Measurements from ENCODE around the gene JAG2. TPM values are rescaled to one million over a fixed set of nuclear protein-coding genes. Genes with fewer than 3 reads are reported as not detected.
A peak's percentile ranks its signal among the peaks of the same experiment; 100 is the strongest.

JAG2 gene
- total RNA-seq, 1 donor from 2014 or later, result 37.5 TPM

DNA sequence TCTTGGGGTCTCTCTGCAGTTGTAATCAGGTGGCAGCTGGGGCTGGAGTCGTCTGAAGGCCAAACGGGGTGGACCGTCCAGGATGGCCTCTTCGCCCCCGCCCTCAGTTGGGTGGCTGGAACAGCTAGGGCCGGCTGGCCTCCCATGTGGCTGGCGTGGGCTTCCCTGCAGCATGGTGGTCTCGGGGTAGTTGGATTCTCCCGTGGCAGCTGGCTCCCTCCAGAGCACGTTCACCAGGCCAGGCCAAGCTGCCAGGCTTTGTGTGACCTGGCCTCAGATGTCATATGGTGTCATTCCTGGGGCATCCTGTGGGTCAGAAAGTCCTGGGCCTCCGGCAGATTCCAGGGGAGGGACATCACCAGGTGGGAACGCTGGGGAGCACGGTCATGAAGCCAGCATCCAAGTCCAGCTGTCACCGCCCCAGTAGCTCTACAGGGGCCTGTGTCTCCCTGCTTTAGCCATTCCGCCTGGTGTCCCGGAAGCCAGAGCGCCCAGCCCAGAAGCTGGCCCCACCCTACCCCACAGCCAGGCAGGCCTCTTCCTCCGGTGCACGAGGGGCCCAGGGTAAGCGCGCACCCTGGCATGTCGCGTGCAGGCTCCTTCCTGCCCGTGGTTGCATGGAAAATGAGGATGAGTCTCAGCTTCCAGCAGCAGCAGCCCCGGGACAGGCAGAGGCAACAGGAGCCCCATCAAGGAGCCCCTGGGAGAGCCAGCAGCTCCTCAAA, 13.9 kb upstream of the JAG2 start:
- DNase-seq (ENCODE audit: low read depth in 2 of 2), result no peak

DNA sequence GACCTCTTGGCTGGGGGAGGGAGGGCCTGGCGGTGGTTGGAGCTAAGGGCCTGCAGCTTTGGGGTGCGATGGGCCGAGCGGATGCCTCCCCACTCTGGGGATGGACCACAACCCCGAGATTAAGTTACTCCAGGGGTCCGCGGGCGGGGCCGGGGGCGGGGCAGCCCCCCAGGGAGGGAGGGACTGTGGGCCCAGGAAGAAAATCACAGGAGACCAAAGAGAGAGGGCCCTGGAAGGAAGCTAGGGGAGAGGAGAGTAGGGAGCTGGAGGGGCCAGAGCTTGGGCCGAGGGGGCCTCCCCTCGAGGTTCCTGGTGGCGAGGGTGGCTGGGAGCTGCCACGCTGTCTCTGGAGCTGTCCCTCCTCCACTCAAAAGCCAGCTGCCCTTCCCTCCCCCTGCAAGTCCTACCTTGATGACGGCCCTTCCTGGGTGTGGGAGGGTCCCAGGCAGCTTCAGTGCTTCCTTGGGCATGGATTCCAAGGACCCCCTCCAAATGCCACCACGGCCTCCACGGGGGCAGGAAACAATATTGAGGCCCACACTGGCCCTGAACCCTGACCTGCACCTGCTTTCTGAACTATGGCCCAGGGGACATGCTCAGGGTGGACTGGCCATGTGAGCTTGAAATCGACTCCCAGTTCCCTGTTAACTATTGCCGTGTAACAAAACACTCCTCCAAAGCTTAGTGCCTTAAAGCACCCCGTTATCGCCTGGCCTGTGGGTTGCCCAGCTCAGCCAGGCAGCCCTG, 13.1 kb upstream of the JAG2 start:
- no peak for DNase-seq (ENCODE audit: low read depth in 2 of 2)

DNA sequence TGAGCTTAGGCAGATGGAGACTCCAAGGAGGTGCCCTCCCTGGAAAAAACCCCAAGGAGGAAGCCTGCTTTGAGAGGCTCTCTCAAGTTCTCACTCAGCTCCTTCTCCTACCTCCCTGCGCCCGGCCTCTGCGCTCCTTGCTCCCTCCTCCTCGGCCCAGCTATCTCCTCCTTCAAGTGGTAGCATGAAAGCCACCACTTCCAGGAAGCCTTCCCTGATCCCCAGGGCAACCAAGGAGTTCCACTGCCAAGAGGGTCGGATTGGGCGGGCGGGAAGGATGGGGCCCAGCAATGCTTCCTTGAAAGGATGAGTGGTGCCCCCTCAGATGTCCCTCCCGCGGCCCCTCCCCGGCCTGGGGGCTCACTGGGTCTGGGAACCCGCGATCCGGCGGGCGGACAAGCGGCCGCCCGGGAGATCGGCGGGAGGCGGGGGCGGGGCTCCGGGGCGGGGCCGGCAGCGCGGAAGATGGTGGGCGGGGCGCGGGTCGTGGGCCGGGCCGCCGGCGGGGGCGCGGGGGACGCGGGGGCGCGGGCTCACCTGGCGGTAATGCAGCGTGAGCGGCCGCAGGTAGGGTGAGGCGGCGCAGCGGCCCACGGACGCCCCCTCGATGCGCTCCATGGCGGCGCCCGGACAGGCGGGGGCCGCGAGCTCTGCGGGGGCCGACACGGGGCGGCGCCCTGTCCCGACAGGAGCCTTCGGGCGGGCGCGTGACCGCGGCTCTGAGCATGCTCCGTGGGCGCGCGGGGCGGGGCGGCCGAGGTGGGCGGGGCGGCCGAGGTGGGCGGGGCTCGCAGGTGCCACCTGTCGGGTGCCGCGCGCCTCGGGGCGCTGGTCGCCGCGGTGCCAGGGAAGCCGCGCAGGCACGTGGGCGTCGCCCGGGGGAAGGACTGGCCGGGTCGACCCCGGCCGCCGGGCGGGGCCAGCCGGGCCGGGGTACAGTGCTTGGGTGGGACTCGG, 12.3 kb upstream of the JAG2 start, which contains the start of gene NUDT14:
TSS of gene NUDT14 (minus strand) at position 721 of the 957 bp plus-strand sequence. CDS start at position 618, 103 bp downstream.
- peak in 1 of 2 donors; percentile 66 for DNase-seq (ENCODE audit: low read depth in 2 of 2)

DNA sequence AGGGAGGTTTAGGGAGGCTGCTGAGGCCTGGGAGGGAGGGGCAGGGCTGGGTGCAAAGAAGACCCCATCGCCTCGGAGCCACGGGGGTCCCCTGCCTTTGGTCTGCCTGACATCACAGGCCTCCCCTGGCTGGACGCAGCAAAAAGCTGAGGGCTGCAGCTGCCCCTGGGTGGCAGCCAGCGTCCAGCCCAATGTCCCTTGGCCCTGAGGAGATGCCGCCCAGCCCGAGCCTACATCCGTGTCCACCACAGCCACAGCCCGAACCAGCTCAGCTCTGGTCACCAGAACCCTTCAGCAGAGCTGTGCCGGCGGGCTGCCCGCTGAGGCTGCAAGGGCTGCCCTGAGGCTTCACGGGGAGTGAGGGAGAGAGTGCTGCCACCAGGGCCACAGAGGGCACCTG, 10.6 kb upstream of the JAG2 start:
- DNase-seq (ENCODE audit: low read depth in 2 of 2), result no peak

DNA sequence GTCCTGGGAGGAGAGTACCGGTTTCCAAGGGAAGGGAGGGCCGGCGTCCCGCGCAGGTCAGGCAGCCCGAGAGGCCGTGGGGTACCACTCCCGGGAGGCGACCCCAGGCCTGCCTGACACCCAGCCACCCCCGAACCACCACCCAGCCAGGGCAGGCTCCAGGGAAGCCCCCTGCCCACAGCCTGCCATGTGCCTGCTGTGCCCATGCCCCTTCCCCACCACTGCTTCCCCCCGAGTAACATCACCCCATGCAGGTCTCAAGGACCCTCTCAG, 10.2 kb upstream of the JAG2 start:
- DNase-seq (ENCODE audit: low read depth in 2 of 2), result no peak

DNA sequence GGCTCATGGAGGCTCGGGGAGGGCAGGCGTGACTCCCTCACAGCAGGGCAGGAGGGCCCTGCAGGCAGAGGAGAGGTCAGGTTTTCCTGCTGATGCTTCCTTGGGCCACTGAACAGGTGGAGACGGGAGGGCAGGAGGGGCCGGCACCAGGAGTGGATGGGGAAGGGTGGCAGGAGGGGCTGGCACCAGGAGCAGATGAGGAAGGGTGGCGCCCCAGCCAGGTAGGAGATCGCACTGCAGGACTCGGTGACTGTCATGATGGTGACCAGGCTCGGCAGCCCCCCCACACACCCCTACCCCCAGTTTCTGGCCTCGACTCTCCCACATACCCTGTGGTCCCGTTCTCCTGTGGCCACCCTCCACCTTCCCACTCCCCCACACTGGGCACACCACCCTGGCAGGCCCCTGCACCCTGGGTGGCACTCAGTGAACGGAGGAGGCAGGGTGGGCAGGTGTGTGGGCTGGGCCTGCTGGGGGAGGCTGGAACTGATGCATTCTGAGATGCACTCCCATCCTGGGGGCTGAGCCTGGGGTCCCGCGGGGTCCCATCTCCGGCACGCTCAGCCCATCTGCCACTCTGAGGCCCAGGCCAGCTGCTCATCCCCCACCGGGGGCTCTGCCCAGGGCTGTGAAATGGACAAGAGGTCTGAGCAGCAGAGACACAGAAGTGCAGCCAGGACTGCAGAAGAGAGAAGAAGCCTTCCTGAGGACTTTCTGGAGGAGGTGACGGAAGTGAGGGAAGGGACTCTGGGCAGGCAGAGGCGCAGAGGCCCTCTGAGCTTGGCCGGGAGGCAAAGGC, 9.7 kb upstream of the JAG2 start:
- no peak for DNase-seq (ENCODE audit: low read depth in 2 of 2)

DNA sequence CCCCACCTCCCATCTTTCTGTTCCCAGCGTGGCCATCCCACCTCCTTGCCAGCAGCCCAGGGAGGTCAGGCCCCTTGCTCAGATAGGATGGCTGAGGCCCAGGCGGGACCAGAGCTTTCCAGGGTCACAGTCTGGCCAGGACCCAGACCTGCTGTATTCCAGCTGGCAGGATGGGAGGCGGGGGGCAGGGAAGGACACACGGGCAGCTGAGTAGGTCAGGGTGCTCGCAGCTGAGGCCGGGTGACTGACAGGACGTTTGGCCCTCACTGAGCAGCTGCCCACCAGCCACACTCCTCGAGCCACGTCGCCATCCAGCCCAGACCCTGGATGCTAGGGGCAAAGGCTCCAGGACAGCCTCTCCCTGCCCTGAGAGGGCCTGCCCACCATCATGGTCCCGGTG, 8.5 kb upstream of the JAG2 start:
- no peak for DNase-seq (ENCODE audit: low read depth in 2 of 2)

DNA sequence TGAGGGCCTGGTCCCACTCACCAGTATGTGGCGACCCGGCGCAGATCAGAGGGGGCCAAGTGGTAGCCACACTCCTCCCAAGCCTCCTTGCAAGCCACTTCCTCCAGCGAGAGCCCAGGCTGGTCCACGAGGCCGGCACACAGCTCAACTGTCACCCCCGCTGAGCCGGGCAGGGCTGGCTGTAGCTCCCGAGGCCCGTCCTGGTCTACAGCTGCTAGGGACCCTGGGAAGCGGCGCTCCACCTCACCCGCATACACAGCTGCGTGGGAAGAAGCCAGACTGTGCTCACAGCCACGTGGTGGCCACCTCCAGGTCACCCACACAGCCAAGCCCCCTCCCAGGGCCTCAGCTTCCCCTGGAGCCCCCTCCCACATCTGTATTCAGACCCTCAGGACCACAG, 7.9 kb upstream of the JAG2 start:
- no peak for DNase-seq (ENCODE audit: low read depth in 2 of 2)

DNA sequence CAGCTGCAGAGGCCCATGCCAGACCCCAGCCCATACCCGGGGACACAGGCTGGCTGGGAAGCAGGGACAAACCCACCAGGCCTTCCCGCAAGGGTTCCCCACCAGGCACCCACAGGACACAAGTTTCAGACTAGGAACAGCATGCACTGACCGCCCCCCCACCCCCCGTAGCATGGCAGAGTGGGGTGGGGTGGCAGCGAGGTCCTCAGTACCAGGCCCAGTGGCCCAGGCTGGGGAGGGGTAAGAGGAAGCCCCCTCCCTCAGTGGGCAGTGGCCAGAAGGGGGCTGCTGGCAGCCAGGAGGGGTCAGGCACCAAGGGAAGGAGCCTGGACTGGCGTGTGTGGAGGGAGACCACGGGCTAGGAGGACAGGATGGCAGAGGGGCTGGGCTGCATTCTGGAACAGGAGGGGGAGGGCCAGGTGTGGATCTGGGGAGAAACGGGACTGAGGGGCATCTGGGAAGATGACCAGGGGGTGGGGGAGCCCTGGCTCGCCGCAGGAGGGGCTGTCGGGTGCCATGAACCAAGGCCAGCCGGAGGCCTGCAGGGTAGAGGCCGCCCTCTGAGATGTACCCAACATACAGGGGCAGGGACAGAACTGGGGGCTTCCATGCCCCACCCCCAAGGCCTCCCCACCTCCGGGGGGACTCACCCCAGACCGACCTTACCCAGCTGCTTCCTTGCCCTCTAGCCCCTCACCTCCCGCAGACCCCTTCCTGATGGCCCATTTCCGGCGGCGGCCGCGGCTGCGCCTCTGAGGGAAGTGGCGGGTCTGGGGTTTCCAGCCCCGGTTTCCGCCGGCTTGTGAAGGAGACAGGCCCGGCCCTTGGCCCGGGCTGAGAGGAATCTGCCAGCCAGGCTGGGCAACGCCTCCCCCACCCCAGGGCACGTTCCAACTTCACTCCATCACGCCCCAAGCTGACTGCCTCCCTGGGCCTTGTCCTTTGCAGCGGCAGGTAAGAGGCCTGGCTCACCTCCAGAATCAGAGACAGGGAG, 5.6 kb upstream of the JAG2 start:
- peak in 1 of 2 donors; percentile 63 for DNase-seq (ENCODE audit: low read depth in 2 of 2)

DNA sequence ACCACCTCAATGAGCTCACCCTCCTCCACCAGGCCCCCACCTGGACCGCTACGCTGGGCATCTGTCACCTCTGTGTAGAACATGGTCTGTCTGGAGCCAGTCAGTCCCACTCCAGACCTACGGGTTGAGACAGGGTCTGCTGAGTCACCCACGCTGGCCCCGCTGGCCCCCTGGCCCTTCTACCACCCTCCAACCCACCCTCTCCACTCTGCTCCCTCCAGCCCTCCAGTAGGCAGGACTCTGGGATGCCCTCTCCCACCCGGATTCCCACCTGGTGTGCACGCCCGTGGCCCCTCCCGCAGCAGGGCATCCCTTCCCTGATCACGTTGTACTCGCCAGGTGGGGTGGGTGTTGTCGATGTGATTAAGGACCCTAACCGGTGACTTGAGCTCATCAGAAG, 4.6 kb upstream of the JAG2 start:
- no peak for DNase-seq (ENCODE audit: low read depth in 2 of 2)

DNA sequence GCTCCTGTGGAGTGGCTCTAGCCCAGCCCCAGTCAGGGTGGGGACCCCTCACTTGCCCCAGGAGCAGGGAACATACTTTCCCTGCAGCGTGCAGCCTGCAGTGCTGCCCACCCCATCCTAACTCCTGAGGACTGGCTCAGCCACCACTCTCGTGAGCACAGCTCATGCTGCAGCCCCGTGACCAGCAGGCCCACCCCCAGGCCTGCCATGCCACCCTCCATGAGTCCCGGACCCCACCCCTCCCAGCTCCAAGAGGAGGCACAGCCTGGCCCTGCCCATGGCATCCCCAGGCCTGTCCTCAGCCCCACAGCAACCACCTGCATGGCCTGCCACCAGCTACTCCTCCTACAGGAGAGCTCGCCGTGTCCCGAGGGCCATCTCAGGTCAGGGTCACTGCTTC, 3.9 kb upstream of the JAG2 start:
- no peak for DNase-seq (ENCODE audit: low read depth in 2 of 2)

DNA sequence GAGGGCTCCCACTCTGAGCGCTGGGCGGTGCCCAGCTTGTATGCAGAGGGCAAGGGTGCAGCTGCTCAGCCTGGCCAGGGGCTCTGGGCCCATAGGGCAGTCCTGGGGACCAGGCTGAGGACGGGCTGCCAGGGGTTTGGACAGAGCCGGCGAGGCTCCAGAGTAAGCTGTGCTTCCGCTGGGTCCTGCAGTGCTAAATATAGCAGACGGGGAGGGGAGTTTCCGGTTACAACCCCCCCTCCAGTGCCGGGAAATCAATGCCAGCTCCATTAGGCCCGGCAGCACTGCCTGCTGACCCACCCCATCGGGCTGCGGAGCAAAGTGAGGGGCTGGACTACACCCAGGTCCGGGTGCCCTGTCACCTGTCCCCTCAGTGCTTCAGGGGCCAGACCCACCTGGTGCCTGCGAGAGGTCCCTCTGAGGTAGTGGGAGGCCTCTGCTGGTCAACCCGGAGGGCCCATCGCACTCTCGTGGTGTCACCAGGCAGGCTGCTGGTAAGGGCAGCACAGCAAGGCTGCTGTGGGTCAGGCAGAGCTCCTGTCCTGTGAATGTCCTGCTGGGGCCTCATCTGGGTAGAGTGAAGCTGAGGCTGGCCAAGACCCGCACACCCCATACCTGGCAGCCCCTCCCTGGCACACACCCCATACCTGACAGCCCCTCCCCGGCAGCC, 2.6 kb upstream of the JAG2 start:
- DNase-seq (ENCODE audit: low read depth in 2 of 2), result peak in 1 of 2 donors; percentile 38

DNA sequence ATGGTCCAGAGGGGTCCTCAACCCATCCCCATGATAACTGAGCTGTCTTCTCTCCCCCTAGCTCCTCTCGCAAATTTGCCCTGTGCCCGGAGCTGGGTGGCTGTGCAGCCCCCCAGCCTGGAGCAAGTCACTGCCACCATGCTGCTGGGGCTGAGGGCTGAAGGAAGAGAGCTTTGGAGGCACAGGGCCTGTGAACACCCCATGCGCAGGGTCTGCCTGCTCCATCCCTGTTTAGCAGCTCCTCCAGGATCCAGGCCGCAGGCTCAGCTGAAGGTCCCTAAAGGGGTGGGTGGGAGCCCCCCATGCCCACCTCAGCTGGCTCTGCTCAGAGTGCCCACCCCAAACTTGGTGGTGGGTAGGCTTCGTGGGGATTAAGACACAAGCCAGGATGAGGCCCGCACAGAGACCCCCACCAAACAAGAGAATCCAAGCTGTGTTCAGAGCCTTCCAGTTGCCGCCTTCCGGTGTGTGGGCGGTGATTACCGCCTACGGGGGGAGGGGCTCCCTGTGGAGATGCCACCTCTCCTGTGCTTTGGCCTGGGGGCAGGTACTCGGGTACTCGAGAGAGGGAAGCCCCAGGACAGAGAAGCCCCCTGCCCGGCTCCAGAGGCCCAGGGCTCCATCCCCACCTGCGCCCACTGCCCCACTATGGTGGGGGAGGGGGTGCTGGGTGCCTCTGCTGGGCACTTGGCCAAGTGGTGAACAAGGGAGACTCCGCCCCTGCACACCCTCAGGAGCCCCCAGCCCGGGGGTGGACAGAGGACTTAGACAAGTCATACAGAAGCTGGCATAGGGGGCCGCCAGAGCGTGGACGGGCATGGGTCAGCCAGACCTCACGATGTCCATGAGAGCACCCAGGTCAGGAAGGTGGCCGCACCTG, 1.4 kb upstream of the JAG2 start:
- no peak for DNase-seq (ENCODE audit: low read depth in 2 of 2)

DNA sequence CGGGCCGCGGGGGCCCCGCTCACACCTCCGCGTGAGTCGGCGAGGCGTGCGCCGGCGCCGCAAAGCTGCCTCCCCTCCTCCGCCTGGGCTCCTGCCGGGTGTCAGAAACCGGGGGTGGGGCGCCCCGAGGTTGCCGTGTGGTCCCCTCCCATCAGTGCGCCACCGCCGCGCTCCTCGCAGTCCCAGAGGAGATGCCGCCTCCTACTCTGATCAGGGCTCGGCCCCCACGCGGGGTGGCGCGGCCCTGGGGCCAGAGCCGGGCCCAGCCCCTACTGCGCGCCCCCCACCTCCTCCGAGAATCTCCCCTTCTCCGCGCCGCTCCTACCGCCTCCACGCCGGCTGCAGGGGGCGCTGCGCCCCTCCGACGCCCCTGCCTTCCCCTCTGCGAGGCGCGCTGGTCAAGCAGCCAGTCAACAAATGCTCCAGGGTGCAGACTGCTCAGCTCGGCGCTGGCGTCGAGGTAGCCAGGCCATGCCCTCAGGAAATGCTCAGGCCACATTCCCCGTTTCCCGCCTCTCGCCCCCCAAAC, 467 bp upstream of the JAG2 start:
- peak; percentile 15 to 79 for DNase-seq (ENCODE audit: low read depth in 2 of 2)

DNA sequence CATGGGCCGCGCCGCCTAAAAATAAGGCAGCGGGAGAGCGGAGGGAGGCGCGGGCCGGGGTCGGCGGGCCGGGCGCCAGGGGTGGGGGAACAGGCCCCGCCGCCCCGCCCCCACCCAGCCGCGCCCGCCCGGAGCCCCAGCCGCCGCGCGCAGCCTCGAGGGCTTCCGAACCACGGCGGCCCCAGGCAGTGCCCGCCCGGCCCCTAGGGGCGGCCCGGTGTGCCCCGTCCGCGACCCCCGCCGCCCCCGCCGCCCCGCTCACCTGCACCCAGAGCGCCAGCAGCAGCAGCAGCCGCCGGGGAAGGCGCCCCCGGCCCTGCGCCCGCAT, 519 bp downstream of the JAG2 start:
- DNase-seq (ENCODE audit: low read depth in 2 of 2), result no peak

DNA sequence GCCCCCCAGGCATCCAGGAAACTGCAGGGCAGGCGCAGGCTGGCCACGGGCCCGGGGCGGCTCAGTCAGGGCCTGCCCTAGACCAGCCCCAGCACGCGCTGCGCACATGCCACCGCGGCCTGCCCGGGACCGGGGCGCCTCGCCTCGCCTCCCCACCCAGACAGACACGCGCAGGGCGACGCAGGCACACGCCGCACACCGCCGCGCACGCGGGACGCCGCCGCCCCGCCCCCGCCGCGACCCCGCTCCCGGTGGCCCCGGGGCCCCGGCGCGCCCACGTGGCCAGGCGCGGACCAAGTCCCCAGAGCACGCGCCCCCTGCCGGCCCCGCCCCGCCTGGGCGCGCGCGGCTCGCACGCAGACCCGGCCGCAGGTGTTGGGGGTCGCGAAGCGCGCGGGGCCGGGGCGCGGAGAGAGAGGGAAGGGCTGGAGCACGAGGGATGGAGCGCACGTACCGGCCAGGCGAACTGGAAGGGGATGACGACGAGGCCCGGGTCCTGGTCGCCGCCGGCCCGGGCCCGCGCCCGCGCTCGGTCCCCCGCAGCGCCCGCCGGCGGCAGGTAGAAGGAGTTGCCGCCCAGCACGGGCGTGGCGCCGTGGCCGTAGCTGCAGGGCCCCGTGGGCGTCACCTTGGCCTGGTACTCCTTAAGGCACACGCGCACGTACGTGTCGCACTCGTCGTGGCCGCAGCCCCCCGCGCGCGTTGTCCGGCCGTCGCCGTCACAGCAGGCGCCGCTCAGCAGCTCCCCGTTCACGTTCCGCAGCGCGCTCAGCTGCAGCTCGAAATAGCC, 1.1 kb downstream of the JAG2 start:
- peak in 1 of 2 donors; percentile 42 for DNase-seq (ENCODE audit: low read depth in 2 of 2)

DNA sequence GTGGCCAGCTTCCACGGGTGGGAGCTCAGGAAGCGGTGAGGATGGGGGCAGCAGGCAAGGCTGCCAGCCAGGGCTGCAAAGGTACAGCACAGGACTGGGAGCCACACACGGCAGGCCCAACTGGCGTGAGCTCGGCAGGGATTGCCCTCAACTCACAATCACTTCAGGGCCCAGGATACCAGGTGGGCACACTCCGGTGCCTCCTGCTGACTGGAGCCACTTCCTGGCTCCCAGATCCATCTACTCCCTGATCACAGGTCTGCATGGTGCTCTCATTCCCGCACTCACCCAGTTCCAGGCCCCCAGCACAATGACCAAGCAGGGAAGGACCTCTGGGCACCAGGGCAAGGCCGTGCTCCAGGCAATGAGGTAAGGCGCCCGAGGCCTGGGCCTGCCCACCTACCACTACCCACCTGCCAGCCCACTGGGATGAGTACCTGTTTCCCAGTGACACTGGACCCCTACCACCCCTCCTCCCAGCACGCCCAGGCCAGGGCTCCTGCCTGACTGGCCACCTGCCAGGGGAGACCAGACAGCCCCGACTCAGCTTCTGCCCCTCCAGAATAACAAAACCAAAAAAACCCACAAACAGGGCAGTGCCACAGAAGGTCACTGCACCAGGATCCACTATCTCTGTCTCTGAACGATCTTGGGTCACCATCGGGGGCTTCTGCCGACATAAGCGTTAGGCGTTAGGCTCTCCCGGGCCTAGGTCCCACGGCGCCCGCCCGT, 1.8 kb downstream of the JAG2 start:
- no peak for DNase-seq (ENCODE audit: low read depth in 2 of 2)

All from dermis microvascular lymphatic vessel endothelial cell (primary cell).